Measurements from ENCODE around the gene KIF3A.

The KIF3A gene

GRCh38 chr5:132733499-132734148 lies 3.7 kb downstream of the KIF3A start:
- H3K9me2 ChIP-seq (replicated peaks; ENCODE audit: low read depth, low read length): no peaks in the 10 kb centered on the region
- no peak overlapping the region for H3K9ac ChIP-seq (ENCODE audit: low read depth, low read length, poor library complexity, severe bottlenecking)
- no peaks in the 10 kb centered on the region for H3K79me2 ChIP-seq (ENCODE audit: insufficient read depth, low read length)
- peaks cover 13% of the 10 kb centered on the region for H3K4me1 ChIP-seq (ENCODE audit: insufficient read depth, low read length, poor library complexity, severe bottlenecking)
- H3K4me2 ChIP-seq (ENCODE audit: low read depth, low read length, poor library complexity, severe bottlenecking): no peak overlapping the region
- no peak overlapping the region for H2AFZ ChIP-seq (ENCODE audit: low read length)
- H3K36me3 ChIP-seq (ENCODE audit: insufficient read depth, low read length): no peaks in the 10 kb centered on the region
- TF ChIP-seq CTCF (conservative IDR thresholded peaks at IDR 0.05; ENCODE audit: low read length) (no peak), EZH2phosphoT487 (IDR thresholded peaks at IDR 0.05; ENCODE audit: borderline replicate concordance) (no peak)
- H3K4me3 ChIP-seq (ENCODE audit: low read length, poor library complexity, severe bottlenecking): no peak overlapping the region
- H4K20me1 ChIP-seq (ENCODE audit: insufficient read depth, low read length, poor library complexity, severe bottlenecking): no peaks in the 10 kb centered on the region
- H3K27me3 ChIP-seq (ENCODE audit: insufficient read depth, low read length, poor library complexity, severe bottlenecking): no peaks in the 10 kb centered on the region
- no peaks in the 10 kb centered on the region for H3K9me3 ChIP-seq (ENCODE audit: insufficient read depth, low read depth, low read length)
- no peaks in the 10 kb centered on the region for H3F3A ChIP-seq (ENCODE audit: low read depth)

- H3K36me3 ChIP-seq (ENCODE audit: insufficient read depth, low read length): no peaks in the 10 kb centered on the region
- no peaks in the 10 kb centered on the region for H3K9me2 ChIP-seq (replicated peaks; ENCODE audit: low read depth, low read length)
- no peak overlapping the region for H3K4me3 ChIP-seq (ENCODE audit: low read length, poor library complexity, severe bottlenecking)
- H3K27me3 ChIP-seq (ENCODE audit: insufficient read depth, low read length, poor library complexity, severe bottlenecking): no peaks in the 10 kb centered on the region
- H3K9me3 ChIP-seq (ENCODE audit: insufficient read depth, low read depth, low read length): no peaks in the 10 kb centered on the region
- no peaks in the 10 kb centered on the region for H3K4me1 ChIP-seq (ENCODE audit: insufficient read depth, low read length, poor library complexity, severe bottlenecking)
- no peak for TF ChIP-seq EZH2phosphoT487 (IDR thresholded peaks at IDR 0.05; ENCODE audit: borderline replicate concordance)
- no peak for TF ChIP-seq CTCF (conservative IDR thresholded peaks at IDR 0.05; ENCODE audit: low read length)
- no peaks in the 10 kb centered on the region for H3K79me2 ChIP-seq (ENCODE audit: insufficient read depth, low read length)
- no peak overlapping the region for H3K4me2 ChIP-seq (ENCODE audit: low read depth, low read length, poor library complexity, severe bottlenecking)
- no peak overlapping the region for H3K9ac ChIP-seq (ENCODE audit: low read depth, low read length, poor library complexity, severe bottlenecking)
- H3F3A ChIP-seq (ENCODE audit: low read depth): no peaks in the 10 kb centered on the region
- no peaks in the 10 kb centered on the region for H4K20me1 ChIP-seq (ENCODE audit: insufficient read depth, low read length, poor library complexity, severe bottlenecking)
- no peak overlapping the region for H2AFZ ChIP-seq (ENCODE audit: low read length)
These were observed 7.5 kb downstream of the KIF3A start for GRCh38 chr5:132729896-132730295.

- no peaks in the 10 kb centered on the region for H4K20me1 ChIP-seq (ENCODE audit: insufficient read depth, low read length, poor library complexity, severe bottlenecking)
- H3K4me3 ChIP-seq (ENCODE audit: low read length, poor library complexity, severe bottlenecking): no peak overlapping the region
- H3K36me3 ChIP-seq (ENCODE audit: insufficient read depth, low read length): no peaks in the 10 kb centered on the region
- H3K9me3 ChIP-seq (ENCODE audit: insufficient read depth, low read depth, low read length): no peaks in the 10 kb centered on the region
- no peaks in the 10 kb centered on the region for H3F3A ChIP-seq (ENCODE audit: low read depth)
- no peak overlapping the region for H3K9ac ChIP-seq (ENCODE audit: low read depth, low read length, poor library complexity, severe bottlenecking)
- no peaks in the 10 kb centered on the region for H3K4me1 ChIP-seq (ENCODE audit: insufficient read depth, low read length, poor library complexity, severe bottlenecking)
- H3K4me2 ChIP-seq (ENCODE audit: low read depth, low read length, poor library complexity, severe bottlenecking): no peak overlapping the region
- no peaks in the 10 kb centered on the region for H3K9me2 ChIP-seq (replicated peaks; ENCODE audit: low read depth, low read length)
- H3K27me3 ChIP-seq (ENCODE audit: insufficient read depth, low read length, poor library complexity, severe bottlenecking): no peaks in the 10 kb centered on the region
- H3K79me2 ChIP-seq (ENCODE audit: insufficient read depth, low read length): no peaks in the 10 kb centered on the region
- no peak overlapping the region for H2AFZ ChIP-seq (ENCODE audit: low read length)
- no peak for TF ChIP-seq EZH2phosphoT487 (IDR thresholded peaks at IDR 0.05; ENCODE audit: borderline replicate concordance)
- no peak for TF ChIP-seq CTCF (conservative IDR thresholded peaks at IDR 0.05; ENCODE audit: low read length)
These were observed 11.6 kb downstream of the KIF3A start for GRCh38 chr5:132725745-132726144.
